Measurements from ENCODE around the gene DEPDC5. TPM values are rescaled to one million over a fixed set of nuclear protein-coding genes. Genes with fewer than 3 reads are reported as not detected.

DEPDC5 gene
- total and polyA plus RNA-seq, 9 of the 15 experiments (the other 6 are each of a cell fraction or from before 2014, with no cell fraction given): 2.3 to 12.3 (median 10.7) TPM

DNA sequence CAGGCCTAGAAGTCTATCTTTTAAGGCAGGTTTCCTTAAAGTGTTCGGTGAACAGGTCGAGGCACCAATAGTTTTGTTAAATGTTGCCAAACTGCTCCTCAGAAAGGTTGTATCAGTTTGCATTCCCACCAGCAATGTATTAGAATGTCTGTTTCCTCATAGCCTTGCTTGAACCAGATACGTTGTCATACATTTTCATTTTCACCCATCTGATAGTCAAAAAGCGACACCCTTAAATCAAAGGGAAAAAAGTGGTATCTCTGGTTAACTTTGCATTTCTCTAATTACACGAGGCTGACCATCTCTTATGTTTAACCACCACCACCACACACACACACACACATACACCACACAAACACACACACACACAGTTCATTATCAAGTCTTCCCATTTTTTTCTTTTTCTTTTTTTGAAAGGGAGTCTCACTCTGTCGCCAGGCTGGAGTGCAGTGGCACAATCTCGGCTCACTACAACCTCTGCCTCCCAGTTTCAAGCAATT is 20.2 kb upstream of the DEPDC5 start (continued):
- TF ChIP-seq, protein P1, sequence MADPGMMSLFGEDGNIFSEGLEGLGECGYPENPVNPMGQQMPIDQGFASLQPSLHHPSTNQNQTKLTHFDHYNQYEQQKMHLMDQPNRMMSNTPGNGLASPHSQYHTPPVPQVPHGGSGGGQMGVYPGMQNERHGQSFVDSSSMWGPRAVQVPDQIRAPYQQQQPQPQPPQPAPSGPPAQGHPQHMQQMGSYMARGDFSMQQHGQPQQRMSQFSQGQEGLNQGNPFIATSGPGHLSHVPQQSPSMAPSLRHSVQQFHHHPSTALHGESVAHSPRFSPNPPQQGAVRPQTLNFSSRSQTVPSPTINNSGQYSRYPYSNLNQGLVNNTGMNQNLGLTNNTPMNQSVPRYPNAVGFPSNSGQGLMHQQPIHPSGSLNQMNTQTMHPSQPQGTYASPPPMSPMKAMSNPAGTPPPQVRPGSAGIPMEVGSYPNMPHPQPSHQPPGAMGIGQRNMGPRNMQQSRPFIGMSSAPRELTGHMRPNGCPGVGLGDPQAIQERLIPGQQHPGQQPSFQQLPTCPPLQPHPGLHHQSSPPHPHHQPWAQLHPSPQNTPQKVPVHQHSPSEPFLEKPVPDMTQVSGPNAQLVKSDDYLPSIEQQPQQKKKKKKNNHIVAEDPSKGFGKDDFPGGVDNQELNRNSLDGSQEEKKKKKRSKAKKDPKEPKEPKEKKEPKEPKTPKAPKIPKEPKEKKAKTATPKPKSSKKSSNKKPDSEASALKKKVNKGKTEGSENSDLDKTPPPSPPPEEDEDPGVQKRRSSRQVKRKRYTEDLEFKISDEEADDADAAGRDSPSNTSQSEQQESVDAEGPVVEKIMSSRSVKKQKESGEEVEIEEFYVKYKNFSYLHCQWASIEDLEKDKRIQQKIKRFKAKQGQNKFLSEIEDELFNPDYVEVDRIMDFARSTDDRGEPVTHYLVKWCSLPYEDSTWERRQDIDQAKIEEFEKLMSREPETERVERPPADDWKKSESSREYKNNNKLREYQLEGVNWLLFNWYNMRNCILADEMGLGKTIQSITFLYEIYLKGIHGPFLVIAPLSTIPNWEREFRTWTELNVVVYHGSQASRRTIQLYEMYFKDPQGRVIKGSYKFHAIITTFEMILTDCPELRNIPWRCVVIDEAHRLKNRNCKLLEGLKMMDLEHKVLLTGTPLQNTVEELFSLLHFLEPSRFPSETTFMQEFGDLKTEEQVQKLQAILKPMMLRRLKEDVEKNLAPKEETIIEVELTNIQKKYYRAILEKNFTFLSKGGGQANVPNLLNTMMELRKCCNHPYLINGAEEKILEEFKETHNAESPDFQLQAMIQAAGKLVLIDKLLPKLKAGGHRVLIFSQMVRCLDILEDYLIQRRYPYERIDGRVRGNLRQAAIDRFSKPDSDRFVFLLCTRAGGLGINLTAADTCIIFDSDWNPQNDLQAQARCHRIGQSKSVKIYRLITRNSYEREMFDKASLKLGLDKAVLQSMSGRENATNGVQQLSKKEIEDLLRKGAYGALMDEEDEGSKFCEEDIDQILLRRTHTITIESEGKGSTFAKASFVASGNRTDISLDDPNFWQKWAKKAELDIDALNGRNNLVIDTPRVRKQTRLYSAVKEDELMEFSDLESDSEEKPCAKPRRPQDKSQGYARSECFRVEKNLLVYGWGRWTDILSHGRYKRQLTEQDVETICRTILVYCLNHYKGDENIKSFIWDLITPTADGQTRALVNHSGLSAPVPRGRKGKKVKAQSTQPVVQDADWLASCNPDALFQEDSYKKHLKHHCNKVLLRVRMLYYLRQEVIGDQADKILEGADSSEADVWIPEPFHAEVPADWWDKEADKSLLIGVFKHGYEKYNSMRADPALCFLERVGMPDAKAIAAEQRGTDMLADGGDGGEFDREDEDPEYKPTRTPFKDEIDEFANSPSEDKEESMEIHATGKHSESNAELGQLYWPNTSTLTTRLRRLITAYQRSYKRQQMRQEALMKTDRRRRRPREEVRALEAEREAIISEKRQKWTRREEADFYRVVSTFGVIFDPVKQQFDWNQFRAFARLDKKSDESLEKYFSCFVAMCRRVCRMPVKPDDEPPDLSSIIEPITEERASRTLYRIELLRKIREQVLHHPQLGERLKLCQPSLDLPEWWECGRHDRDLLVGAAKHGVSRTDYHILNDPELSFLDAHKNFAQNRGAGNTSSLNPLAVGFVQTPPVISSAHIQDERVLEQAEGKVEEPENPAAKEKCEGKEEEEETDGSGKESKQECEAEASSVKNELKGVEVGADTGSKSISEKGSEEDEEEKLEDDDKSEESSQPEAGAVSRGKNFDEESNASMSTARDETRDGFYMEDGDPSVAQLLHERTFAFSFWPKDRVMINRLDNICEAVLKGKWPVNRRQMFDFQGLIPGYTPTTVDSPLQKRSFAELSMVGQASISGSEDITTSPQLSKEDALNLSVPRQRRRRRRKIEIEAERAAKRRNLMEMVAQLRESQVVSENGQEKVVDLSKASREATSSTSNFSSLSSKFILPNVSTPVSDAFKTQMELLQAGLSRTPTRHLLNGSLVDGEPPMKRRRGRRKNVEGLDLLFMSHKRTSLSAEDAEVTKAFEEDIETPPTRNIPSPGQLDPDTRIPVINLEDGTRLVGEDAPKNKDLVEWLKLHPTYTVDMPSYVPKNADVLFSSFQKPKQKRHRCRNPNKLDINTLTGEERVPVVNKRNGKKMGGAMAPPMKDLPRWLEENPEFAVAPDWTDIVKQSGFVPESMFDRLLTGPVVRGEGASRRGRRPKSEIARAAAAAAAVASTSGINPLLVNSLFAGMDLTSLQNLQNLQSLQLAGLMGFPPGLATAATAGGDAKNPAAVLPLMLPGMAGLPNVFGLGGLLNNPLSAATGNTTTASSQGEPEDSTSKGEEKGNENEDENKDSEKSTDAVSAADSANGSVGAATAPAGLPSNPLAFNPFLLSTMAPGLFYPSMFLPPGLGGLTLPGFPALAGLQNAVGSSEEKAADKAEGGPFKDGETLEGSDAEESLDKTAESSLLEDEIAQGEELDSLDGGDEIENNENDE (IDR thresholded peaks at IDR 0.05; ENCODE audit: low read depth, low read length): no peak

Data from K562 (cell line).